ENCODE measurements around the gene DSCAML1. TPM values are rescaled to one million over a fixed set of nuclear protein-coding genes. Genes with fewer than 3 reads are reported as not detected.

Gene DSCAML1
- total RNA-seq, 1 experiment from 2014 or later, result 0.90 TPM

DNA sequence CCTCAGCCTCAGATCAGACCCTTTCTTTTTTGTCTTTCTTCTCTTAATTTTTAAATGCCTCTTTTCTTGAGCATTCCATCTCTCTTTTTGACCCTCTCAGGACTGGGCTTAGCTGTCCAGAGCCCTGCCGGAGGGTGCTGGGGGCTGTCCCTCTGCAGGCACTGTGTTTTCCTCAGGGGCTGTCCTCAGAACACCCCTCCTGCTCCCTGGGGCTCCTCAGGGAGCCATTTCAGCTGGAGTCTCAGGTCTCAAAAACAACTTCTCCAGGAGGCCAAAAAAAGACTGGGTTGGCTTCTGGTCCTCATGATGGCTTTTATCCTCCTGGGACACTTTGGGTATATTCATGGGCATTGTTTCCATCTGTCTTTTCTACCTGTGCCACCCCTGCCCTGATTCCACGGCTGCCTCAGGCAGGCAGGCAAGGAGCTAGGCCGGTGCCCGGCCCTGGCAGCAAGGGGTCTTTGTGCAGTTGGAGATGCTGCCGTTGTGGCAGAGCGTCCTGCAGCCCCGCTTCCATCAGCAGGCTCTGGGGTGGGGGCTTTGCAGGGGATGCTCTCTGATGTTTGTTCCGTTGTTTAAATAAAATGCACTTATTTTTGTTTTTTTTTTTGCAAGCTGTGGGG is 384.3 kb downstream of the DSCAML1 start (continued):
- TF ChIP-seq MAX (CRISPR knock-in tag; IDR thresholded peaks at IDR 0.05), result no peak
- no peak for TF ChIP-seq ZNF138 (CRISPR knock-in tag; conservative IDR thresholded peaks at IDR 0.05)

GRCh38 chr11:117412176-117412575 is 384.8 kb downstream of the DSCAML1 start:
- no peaks in the 10 kb centered on the region for H3K27me3 Mint-ChIP-seq (ENCODE audit: low read depth)
- H3K27ac Mint-ChIP-seq, result no peak overlapping the region
- no peak for TF ChIP-seq FOXK1 (CRISPR knock-in tag; IDR thresholded peaks at IDR 0.05)
- no peak for TF ChIP-seq CDX4 (CRISPR knock-in tag; IDR thresholded peaks at IDR 0.05; ENCODE audit: borderline replicate concordance)
- TF ChIP-seq, protein P1, sequence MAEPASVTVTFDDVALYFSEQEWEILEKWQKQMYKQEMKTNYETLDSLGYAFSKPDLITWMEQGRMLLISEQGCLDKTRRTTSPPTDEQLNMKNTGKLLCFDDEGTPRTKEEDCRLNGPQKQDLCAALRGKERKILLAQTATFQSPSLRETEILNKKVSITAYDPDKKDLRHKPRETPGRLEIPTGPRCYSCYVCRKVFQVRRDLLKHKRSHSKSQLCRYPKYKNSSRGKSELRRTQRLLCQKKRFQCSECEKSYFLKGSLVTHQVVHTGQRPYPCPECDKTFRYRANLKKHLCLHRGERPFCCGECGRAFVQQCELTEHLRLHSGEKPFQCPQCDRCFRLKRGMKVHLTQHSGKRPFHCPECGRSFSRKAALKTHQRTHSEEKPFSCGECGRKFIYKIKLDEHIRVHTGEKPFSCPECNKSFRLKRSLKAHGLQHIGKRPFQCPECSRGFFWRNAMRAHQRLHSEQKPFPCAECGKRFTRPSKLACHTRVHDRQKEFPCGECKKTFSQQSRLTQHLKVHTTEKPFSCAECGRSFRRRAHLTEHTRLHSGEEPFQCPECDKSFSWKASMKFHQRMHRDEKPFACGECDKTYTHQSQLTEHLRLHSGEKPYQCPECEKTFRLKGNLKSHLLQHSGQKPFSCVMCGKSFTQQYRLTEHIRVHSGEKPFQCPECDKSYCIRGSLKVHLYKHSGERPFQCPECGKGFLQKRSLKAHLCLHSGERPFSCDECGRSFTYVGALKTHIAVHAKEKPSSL (CRISPR knock-in tag; conservative IDR thresholded peaks at IDR 0.05), result no peak
- no peak for TF ChIP-seq PRRX2 (CRISPR knock-in tag; IDR thresholded peaks at IDR 0.05)
- no peak for TF ChIP-seq KAT7 (CRISPR knock-in tag; IDR thresholded peaks at IDR 0.05; ENCODE audit: borderline replicate concordance)
- TF ChIP-seq GABPB1 (CRISPR knock-in tag; IDR thresholded peaks at IDR 0.05), result no peak
- TF ChIP-seq RORB (CRISPR knock-in tag; IDR thresholded peaks at IDR 0.05), result no peak
- no peak for TF ChIP-seq ZBTB43 (CRISPR knock-in tag; IDR thresholded peaks at IDR 0.05)
- no peak for TF ChIP-seq ZNF396 (CRISPR knock-in tag; IDR thresholded peaks at IDR 0.05; ENCODE audit: borderline replicate concordance)
- ATAC-seq (no peak), DNase-seq (ENCODE audit: low spot score) (no peak)
- H3K4me3 Mint-ChIP-seq, result no peak overlapping the region
- H3K4me1 Mint-ChIP-seq, result peaks cover 17% of the 10 kb centered on the region
- no peaks in the 10 kb centered on the region for H3K9me3 Mint-ChIP-seq
- POLR2A ChIA-PET, result no interaction called here
- CTCF ChIA-PET, result interaction anchor here (0.9 to 10.4 kb wide), 3 partner anchors 13 to 32 kb away, joined by 6 to 103 read pairs (median 6); no protein-coding TSS in a partner anchor
- peaks cover 17% of the 10 kb centered on the region for H3K36me3 Mint-ChIP-seq

DNA sequence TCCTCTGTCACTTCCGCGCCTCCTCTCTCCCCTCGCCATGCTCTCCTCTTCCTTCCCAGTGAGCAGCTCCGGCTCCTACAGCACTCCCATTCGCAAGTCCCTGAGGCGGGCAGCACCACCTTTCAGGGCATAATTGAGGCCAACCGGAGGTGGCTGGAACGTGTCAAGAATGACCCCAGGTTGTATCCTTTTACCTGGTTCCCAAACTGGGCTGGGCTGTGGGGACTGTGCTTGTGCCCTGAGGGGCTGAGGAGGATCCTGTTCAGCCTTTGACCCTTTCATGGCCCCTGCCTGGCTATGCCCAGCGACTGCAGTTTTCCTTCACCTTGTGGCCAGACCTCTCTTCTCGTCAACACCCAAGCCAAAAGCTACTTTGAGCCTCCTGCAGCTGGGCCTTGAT is 385.3 kb downstream of the DSCAML1 start:
- ATAC-seq, result peak; percentile 28; the same call in 1 of the 2 replicates
- ChIA-PET POLR2A (no interaction called here), CTCF (interaction anchor here (0.9 to 10.4 kb wide), 5 partner anchors 14 to 535 kb away, joined by 3 to 103 read pairs (median 6); no protein-coding TSS in a partner anchor)
- peaks cover 19% of the 10 kb centered on the region for H3K36me3 Mint-ChIP-seq
- H3K27ac Mint-ChIP-seq, result no peak overlapping the region
- no peaks in the 10 kb centered on the region for H3K9me3 Mint-ChIP-seq
- peaks cover 17% of the 10 kb centered on the region for H3K4me1 Mint-ChIP-seq
- no peak for DNase-seq (ENCODE audit: low spot score)
- no peak overlapping the region for H3K4me3 Mint-ChIP-seq
- H3K27me3 Mint-ChIP-seq (ENCODE audit: low read depth), result no peaks in the 10 kb centered on the region
- TF ChIP-seq HMGA2 (CRISPR knock-in tag; IDR thresholded peaks at IDR 0.05), result no peak
- no peak for TF ChIP-seq KAT7 (CRISPR knock-in tag; IDR thresholded peaks at IDR 0.05; ENCODE audit: borderline replicate concordance)
- no peak for TF ChIP-seq FOXP1 (CRISPR knock-in tag; IDR thresholded peaks at IDR 0.05; ENCODE audit: borderline replicate concordance)
- TF ChIP-seq TEAD1 (CRISPR knock-in tag; IDR thresholded peaks at IDR 0.05), result no peak
- TF ChIP-seq, protein P1 (CRISPR knock-in tag; conservative IDR thresholded peaks at IDR 0.05), result no peak
- no peak for TF ChIP-seq ATF6 (CRISPR knock-in tag; IDR thresholded peaks at IDR 0.05)
- TF ChIP-seq, protein P2, sequence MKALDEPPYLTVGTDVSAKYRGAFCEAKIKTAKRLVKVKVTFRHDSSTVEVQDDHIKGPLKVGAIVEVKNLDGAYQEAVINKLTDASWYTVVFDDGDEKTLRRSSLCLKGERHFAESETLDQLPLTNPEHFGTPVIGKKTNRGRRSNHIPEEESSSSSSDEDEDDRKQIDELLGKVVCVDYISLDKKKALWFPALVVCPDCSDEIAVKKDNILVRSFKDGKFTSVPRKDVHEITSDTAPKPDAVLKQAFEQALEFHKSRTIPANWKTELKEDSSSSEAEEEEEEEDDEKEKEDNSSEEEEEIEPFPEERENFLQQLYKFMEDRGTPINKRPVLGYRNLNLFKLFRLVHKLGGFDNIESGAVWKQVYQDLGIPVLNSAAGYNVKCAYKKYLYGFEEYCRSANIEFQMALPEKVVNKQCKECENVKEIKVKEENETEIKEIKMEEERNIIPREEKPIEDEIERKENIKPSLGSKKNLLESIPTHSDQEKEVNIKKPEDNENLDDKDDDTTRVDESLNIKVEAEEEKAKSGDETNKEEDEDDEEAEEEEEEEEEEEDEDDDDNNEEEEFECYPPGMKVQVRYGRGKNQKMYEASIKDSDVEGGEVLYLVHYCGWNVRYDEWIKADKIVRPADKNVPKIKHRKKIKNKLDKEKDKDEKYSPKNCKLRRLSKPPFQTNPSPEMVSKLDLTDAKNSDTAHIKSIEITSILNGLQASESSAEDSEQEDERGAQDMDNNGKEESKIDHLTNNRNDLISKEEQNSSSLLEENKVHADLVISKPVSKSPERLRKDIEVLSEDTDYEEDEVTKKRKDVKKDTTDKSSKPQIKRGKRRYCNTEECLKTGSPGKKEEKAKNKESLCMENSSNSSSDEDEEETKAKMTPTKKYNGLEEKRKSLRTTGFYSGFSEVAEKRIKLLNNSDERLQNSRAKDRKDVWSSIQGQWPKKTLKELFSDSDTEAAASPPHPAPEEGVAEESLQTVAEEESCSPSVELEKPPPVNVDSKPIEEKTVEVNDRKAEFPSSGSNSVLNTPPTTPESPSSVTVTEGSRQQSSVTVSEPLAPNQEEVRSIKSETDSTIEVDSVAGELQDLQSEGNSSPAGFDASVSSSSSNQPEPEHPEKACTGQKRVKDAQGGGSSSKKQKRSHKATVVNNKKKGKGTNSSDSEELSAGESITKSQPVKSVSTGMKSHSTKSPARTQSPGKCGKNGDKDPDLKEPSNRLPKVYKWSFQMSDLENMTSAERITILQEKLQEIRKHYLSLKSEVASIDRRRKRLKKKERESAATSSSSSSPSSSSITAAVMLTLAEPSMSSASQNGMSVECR (CRISPR knock-in tag; IDR thresholded peaks at IDR 0.05; ENCODE audit: borderline replicate concordance), result no peak
- TF ChIP-seq, protein P3, sequence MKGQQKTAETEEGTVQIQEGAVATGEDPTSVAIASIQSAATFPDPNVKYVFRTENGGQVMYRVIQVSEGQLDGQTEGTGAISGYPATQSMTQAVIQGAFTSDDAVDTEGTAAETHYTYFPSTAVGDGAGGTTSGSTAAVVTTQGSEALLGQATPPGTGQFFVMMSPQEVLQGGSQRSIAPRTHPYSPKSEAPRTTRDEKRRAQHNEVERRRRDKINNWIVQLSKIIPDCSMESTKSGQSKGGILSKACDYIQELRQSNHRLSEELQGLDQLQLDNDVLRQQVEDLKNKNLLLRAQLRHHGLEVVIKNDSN (CRISPR knock-in tag; IDR thresholded peaks at IDR 0.05), result no peak
